A549 (cell line): ENCODE data around the gene RPL22. TPM values are rescaled to one million over a fixed set of nuclear protein-coding genes. Genes with fewer than 3 reads are reported as not detected.

Experiments
- ATAC-seq, 2 experiments: fragments of 200-7000 bp in 1 of 2; fragments of >200 bp in 1 of 2; cut with Nextera tagmentation in 1 of 2; cut with Tn5 transposase in 1 of 2; 3 replicates each; pipeline versions ENCODE4 v1.8.0 to v1.9.1; 2018 to 2020; ENCODE audit warnings: mild to moderate bottlenecking in 1 of 2, moderate library complexity in 1 of 2
- CTCF ChIA-PET: fragments of 300-600 bp; sonication (Branson Sonifier 250); formaldehyde crosslinking; extraction: SDS; loops from one replicate; lab custom pipeline; 2021; ENCODE audit warnings: antibody characterized with exemption, inconsistent platforms; lab: Yijun Ruan, JAX
- POLR2A ChIA-PET: fragments of 350-600 bp; formaldehyde crosslinking; extraction: SDS; loops from one replicate; lab custom pipeline; 2021; ENCODE audit warnings: antibody characterized with exemption, inconsistent platforms; lab: Yijun Ruan, JAX
- DNase-seq, 2 experiments: peaks; one replicate each; pipeline versions ENCODE4 v3.0.0 to v3.0.0-alpha.2; 2011 to 2016; ENCODE audit warnings: low read depth in 1 of 2, low spot score in 1 of 2
- FAIRE-seq: peaks from 2 replicates; lab custom pipeline; 2011; peaks lifted over from hg19 to GRCh38; lab: Jason Lieb, UNC
- H3K27ac ChIP-seq, 2 experiments: fragments of >200 bp; sonication (Bioruptor Twin); formaldehyde crosslinking; 3 replicates each; pipeline ENCODE4 v1.5.1; 2016 to 2017
- H3K4me1 ChIP-seq: fragments of >200 bp; sonication (Bioruptor Twin); formaldehyde crosslinking; 3 replicates; pipeline ENCODE4 v1.6.1; 2016
- H3K4me2 ChIP-seq: fragments of >200 bp; sonication (Bioruptor Twin); formaldehyde crosslinking; 3 replicates; pipeline ENCODE4 v1.6.1; 2016
- H3K4me3 ChIP-seq: fragments of >200 bp; sonication (Bioruptor Twin); formaldehyde crosslinking; 3 replicates; pipeline ENCODE4 v1.5.1; 2016
- H3K9me3 ChIP-seq: fragments of >200 bp; sonication (Bioruptor Twin); formaldehyde crosslinking; 3 replicates; pipeline ENCODE4 v1.6.1; 2016
- ATOH8 ChIP-seq: fragments of 250-450 bp; sonication (Bioruptor Pico); IDR thresholded peaks from 2 replicates; pipeline ENCODE4 v1.5.0; 2020; ENCODE audit warnings: low read depth, mild to moderate bottlenecking, moderate library complexity
- BHLHE40 ChIP-seq: IDR thresholded peaks from 2 replicates; pipeline ENCODE4 v1.6.1; 2012; ENCODE audit warnings: low read depth, low read length, inconsistent platforms
- CHD4 ChIP-seq: fragments of 200-600 bp; sonication (generic); IDR thresholded peaks from 2 replicates; pipeline ENCODE4 v1.6.1; 2016; ENCODE audit warnings: antibody characterized with exemption, mild to moderate bottlenecking, borderline replicate concordance
- E2F6 ChIP-seq: IDR thresholded peaks from 2 replicates; pipeline ENCODE4 v1.6.1; 2012; ENCODE audit warnings: low read depth, borderline replicate concordance
- EP300 ChIP-seq, 2 experiments: fragments of >200 bp; sonication (Bioruptor Twin); formaldehyde crosslinking; IDR thresholded peaks; 2 replicates in 1 of 2; 3 replicates in 1 of 2; pipeline ENCODE4 v1.6.1; 2016 to 2017
- FOSL2 ChIP-seq, 2 experiments: fragments of 450-650 bp in 1 of 2; fragments of >200 bp in 1 of 2; sonication (Bioruptor Twin) in 1 of 2; formaldehyde crosslinking; IDR thresholded peaks; 2 replicates each; pipeline versions ENCODE4 v1.5.0 to v1.6.1; 2016 to 2020; ENCODE audit warnings: mild to moderate bottlenecking in 1 of 2, moderate library complexity in 1 of 2
- FOXS1 ChIP-seq: fragments of 250-450 bp; sonication (Bioruptor Pico); IDR thresholded peaks from 2 replicates; pipeline ENCODE4 v1.5.0; 2020; ENCODE audit warnings: mild to moderate bottlenecking, moderate library complexity
- GATA3 ChIP-seq: IDR thresholded peaks from 2 replicates; pipeline ENCODE4 v1.6.1; 2012; ENCODE audit warnings: borderline replicate concordance
- HES2 ChIP-seq: fragments of >200 bp; sonication (Bioruptor Twin); formaldehyde crosslinking; IDR thresholded peaks from 2 replicates; pipeline ENCODE4 v1.6.1; 2016
- HEYL ChIP-seq: fragments of 250-450 bp; sonication (Bioruptor Pico); IDR thresholded peaks from 2 replicates; pipeline ENCODE4 v1.8.0; 2021; ENCODE audit warnings: mild to moderate bottlenecking, moderate library complexity
- HMGXB4 ChIP-seq: fragments of 250-450 bp; sonication (Bioruptor Pico); IDR thresholded peaks from 2 replicates; pipeline ENCODE4 v1.5.0; 2021; ENCODE audit warnings: mild to moderate bottlenecking, moderate library complexity, borderline replicate concordance
- HOXA7 ChIP-seq: fragments of 250-450 bp; sonication (Bioruptor Pico); IDR thresholded peaks from 2 replicates; pipeline ENCODE4 v1.5.0; 2020; ENCODE audit warnings: mild to moderate bottlenecking, moderate library complexity
- HOXB13 ChIP-seq: fragments of 250-450 bp; sonication (Bioruptor Pico); IDR thresholded peaks from 2 replicates; pipeline ENCODE4 v1.5.0; 2020; ENCODE audit warnings: low read depth, mild to moderate bottlenecking, moderate library complexity
- HOXB5 ChIP-seq: fragments of 250-450 bp; sonication (Bioruptor Pico); IDR thresholded peaks from 2 replicates; pipeline ENCODE4 v1.5.0; 2020; ENCODE audit warnings: mild to moderate bottlenecking, moderate library complexity
- KDM1A ChIP-seq: fragments of 200-600 bp; sonication (generic); IDR thresholded peaks from 2 replicates; pipeline ENCODE4 v1.6.1; 2016; ENCODE audit warnings: low read depth, mild to moderate bottlenecking
- NR3C1 ChIP-seq: fragments of >200 bp; sonication (Bioruptor Twin); formaldehyde crosslinking; IDR thresholded peaks from 3 replicates; pipeline ENCODE4 v1.6.1; 2017
- POLR2A ChIP-seq: IDR thresholded peaks from 2 replicates; pipeline ENCODE4 v1.6.1; 2012; ENCODE audit warnings: mild to moderate bottlenecking, low read length
- POLR2AphosphoS2 ChIP-seq: conservative IDR thresholded peaks from 2 replicates; pipeline ENCODE4 v1.6.1; 2012; ENCODE audit warnings: low read length, improper control_type of control experiment, inconsistent platforms
- REST ChIP-seq: fragments of 200-600 bp; sonication (generic); IDR thresholded peaks from 2 replicates; pipeline ENCODE4 v1.6.1; 2016; ENCODE audit warnings: antibody characterized with exemption, mild to moderate bottlenecking, moderate library complexity
- RFX5 ChIP-seq: fragments of 450-650 bp; IDR thresholded peaks from 2 replicates; pipeline ENCODE4 v1.7.1; 2014; ENCODE audit warnings: antibody characterized with exemption, mild to moderate bottlenecking, moderate library complexity
- SMC3 ChIP-seq: fragments of >200 bp; sonication (Bioruptor Twin); formaldehyde crosslinking; IDR thresholded peaks from 3 replicates; pipeline ENCODE4 v1.6.1; 2018; ENCODE audit warnings: inconsistent platforms
- TFCP2L1 ChIP-seq: fragments of 250-450 bp; sonication (Bioruptor Pico); IDR thresholded peaks from 2 replicates; pipeline ENCODE4 v1.5.0; 2021; ENCODE audit warnings: mild to moderate bottlenecking
- TP53 ChIP-seq: fragments of 250-450 bp; sonication (Bioruptor Pico); IDR thresholded peaks from 2 replicates; pipeline ENCODE4 v1.5.0; 2021; ENCODE audit warnings: mild to moderate bottlenecking, moderate library complexity
- ZC3H11A ChIP-seq: fragments of 450-650 bp; IDR thresholded peaks from 2 replicates; pipeline ENCODE4 v1.6.1; 2014; ENCODE audit warnings: antibody characterized with exemption, mild to moderate bottlenecking
- WGBS: methylation state at CpG from one replicate; pipeline ENCODE4 v1.1.6; 2017; ENCODE audit errors: missing lambda C conversion rate; 5-methylcytosine and 5-hydroxymethylcytosine counted together
- polyA plus RNA-seq, 4 experiments: library from polyadenylated mRNA; depleted of rRNA in 3 of 4; stranded (reverse); fragments of >200 nt; fragmentation: RNase III in 1 of 4; extraction: RNeasy Plus Mini Kit Qiagen cat#74134 plus additional on column Dnase treatment in 1 of 4; gene quantifications; 2 replicates in 3 of 4; 3 replicates in 1 of 4; pipeline ENCODE4 v1.2.3, GENCODE V29; 2011 to 2017

The RPL22 gene
- polyA plus RNA-seq, 2 of the 4 experiments (the other 2 are of a cell fraction) = 373 to 377 TPM

- 62% methylated on average over 9 of the region's 16 CpGs for WGBS
- Histone ChIP-seq H3K4me1 (0 out of 3 replicates have a peak, but pooled peaks cover 3% of the 10 kb centered on the region), H3K27ac (no peak overlapping the region), H3K4me3 (no peak overlapping the region), H3K9me3 (no peaks in the 10 kb centered on the region), H3K4me2 (no peak overlapping the region)
- FAIRE-seq (no peak), ATAC-seq (no peak), DNase-seq (no peak)
- ChIA-PET POLR2A (no interaction called here), CTCF (interaction anchor here (1.1 to 1.2 kb wide), 2 partner anchors 26 to 100 kb away, joined by 3 read pairs; no protein-coding TSS in a partner anchor)
- TF ChIP-seq REST = no peak
- TF ChIP-seq ZC3H11A = no peak
- no peak for TF ChIP-seq HMGXB4 (CRISPR knock-in tag)
- TF ChIP-seq POLR2AphosphoS2 = no peak
- no peak for TF ChIP-seq TFCP2L1
- no peak for TF ChIP-seq SMC3
- TF ChIP-seq KDM1A = no peak
- no peak for TF ChIP-seq GATA3
Observed at GRCh38 chr1:6144647-6145395, 54.6 kb downstream of the RPL22 start.

- no peak overlapping the region for H3K27ac ChIP-seq
- H3K4me3 ChIP-seq = no peak overlapping the region
- POLR2A ChIA-PET = no interaction called here
- no peak for ATAC-seq
- H3K9me3 ChIP-seq = no peaks in the 10 kb centered on the region
- H3K4me1 ChIP-seq = 0 out of 3 replicates have a peak, but pooled peaks cover 3% of the 10 kb centered on the region
- WGBS = 100% methylated on average over 1 of the region's 7 CpGs
- DNase-seq = no peak
- TF ChIP-seq E2F6 (no peak), HES2 (no peak), GATA3 (no peak), RFX5 (no peak), FOXS1 (no peak), BHLHE40 (no peak), POLR2A (no peak), HOXB5 (CRISPR knock-in tag) (no peak), HOXB13 (CRISPR knock-in tag) (no peak), CHD4 (no peak), EP300 (IDR thresholded peaks at IDR 0.05) (no peak), HOXA7 (no peak), FOSL2 (IDR thresholded peaks at IDR 0.05) (no peak), FOSL2 (CRISPR knock-in tag; IDR thresholded peaks at IDR 0.05) (no peak), NR3C1 (no peak), HEYL (CRISPR knock-in tag) (no peak), ATOH8 (CRISPR knock-in tag) (no peak), TP53 (CRISPR knock-in tag) (no peak), TFCP2L1 (no peak)
- CTCF ChIA-PET = interaction anchor here (1.2 kb wide), 1 partner anchor 101 kb away, joined by 3 read pairs; no protein-coding TSS in a partner anchor
- no peak for FAIRE-seq
- no peak overlapping the region for H3K4me2 ChIP-seq
Observed at GRCh38 chr1:6144175-6144574, 55.2 kb downstream of the RPL22 start.
